A204.1 (cell line): ENCODE measurements around the gene CCDC134.

Source experiments
- FAIRE-seq: peaks from 2 replicates; lab custom pipeline; 2012; peaks lifted over from hg19 to GRCh38; lab: Jason Lieb, UNC

Gene CCDC134

DNA sequence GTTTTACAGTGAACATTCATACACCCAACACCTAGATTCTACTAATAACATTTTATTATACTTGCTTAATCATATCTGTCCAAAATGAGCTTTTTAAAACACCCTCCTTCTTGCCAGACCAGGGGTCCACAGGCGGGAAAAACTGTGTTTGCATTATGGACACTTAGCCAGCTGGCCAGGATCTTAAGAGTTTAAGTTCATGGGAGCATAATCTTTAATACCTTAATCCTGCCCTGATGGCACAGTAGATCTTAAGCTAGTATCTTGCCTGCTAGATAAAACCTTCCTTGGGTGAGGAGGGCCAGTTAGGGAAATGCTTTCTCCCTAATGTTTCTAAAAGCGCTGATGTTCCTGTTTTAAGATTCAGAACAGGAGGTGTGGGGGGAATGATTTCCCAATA, 13.1 kb upstream of the CCDC134 start:
- FAIRE-seq = no peak

DNA sequence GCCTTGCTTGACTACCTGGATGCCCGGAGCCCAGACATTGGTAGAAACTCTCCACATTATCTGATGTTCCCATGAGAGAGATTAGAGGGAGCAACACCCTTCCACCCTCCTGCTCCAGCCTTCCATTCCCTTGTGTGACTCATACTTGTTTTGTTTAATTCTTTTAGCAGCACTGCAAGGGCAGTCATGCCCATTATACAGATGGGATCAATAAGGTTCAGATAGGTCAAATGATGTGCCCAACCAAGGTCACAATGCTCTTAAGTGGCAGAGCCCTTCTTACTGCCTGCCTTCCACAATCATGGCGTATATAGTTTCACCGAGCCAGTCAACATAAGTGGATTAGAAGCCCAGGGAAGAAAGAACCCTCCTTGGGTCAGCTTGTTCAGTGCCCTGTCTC, 6.6 kb upstream of the CCDC134 start:
- no peak for FAIRE-seq

DNA sequence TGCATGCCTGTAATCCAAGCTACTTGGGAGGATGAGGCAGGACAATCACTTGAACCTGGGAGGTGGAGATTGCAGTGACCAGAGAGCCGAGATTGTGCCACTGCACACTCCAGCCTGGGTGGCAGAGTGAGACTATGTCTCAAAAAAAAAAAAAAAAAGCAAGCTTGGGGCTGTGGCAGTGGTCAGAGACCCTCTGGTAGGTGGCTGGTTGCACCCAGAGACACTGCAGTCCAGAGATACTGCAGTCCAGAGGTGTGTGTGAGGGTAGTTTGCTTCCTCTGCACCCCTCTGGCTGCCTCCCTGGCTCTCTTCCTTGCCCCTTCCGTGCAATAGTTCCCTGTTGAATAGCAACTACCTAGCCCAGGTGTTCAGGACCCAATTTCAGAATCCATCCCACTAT, 1.7 kb upstream of the CCDC134 start:
- FAIRE-seq = no peak

DNA sequence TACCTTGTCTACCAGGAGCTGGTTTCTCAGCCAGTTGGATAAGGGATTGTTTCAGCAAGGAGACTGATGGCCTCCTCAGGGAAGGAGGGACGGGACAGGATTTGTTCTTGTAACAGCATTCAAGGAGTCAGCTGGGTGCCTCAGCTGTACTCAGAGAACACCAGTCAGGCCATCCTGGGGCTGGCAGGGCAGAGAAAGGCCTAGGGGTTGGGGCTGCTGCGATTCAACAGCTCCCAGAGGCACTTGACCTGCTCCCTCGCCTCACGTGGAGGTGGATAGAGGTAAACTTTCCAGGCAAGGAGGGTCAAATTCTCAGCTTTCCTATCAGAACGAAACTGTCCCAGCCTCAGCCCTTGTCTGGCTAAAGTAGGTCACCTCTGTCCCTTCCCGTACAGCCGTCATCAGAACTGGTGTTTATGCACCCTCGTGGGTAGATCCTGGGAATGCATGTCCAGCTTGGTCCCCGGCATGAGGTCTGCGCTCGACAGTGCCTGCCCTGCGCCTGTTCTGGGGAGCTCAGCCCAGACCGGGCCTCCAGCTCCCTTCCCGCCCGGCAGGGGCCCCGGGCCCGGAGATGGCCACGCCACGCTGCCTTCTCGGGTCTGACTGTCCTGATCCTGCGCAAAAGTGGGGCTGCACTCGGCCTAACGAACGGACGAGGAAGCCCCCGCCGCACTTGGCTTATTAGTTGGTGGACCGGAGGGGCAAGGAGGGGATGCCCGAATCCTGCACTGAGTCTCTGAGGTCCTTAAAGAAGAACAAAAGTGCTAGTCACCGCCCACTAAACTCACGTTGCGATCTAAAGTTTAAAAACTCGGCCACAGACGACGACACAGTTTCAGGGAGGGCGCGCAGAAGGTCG, 762 bp upstream of the CCDC134 start:
- FAIRE-seq = no peak

DNA sequence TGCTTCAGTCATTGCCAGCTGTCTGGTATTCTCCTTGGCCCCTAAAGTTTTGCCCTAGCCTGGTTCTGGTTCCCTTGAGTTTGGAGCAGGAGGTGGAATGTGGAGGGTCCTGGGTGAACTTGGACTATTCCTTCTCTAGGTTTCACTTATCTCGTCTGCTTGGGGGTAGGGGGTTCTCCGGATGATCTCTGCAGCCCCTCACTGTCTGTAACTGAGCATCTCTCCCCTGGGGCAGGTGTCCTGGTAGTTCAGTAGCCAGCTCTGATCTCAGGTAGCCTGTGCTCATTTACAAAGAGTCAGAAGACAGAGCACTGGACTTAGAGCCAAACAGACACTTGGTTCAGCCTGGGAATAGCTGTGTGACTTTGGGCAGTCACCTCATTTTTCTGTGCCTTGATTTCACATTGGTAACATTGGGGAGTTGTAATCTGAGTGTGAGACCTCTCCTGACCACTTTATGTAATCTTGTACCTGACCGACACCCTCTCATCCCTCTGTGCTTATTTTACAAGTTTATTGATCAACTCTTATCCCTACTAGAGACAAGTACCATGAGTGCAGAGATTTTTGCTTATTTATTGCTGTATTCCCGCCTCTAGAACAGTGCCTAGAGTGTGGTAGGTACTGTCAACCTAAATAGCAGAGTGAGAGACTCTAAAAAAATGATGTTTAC, 804 bp downstream of the CCDC134 start:
- FAIRE-seq = no peak

DNA sequence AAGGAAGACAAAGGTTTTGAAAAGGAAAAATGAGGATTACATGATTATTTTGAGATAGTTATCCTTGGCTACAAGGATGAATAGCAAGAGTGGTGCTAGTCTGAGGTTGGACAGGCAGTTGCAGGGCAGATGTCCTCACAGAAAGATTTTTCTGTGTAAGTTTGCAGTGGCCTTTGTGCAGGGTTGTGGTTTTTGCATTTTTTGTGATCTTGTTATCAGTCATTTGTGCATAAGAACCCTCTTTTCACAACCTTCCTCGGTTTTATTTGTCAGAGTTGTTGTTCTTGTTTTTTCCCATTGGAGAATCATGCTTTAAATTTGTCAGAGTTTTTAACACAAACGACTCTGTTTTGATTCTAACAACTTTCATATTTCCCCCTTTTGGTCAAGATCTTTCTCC, 1.4 kb downstream of the CCDC134 start:
- no peak for FAIRE-seq

DNA sequence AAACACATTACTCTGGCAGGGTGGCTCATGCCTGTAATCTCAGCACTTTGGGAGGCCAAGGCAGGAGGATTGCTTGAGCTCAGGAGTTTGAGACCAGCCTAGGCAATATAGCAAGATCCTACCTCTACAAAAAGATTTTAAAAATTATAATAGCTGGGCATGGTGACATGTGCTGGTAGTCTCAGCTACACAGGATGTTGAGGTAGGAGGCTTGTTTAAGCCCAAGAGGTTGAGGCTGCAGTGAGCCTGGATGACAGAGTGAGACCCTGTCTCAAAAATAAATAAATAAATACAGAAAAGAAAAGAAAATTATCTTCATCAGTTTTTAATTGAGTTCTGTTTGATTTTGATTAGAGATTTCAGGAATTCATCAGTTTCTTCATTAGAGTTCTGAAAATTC, 5.2 kb downstream of the CCDC134 start:
- no peak for FAIRE-seq

DNA sequence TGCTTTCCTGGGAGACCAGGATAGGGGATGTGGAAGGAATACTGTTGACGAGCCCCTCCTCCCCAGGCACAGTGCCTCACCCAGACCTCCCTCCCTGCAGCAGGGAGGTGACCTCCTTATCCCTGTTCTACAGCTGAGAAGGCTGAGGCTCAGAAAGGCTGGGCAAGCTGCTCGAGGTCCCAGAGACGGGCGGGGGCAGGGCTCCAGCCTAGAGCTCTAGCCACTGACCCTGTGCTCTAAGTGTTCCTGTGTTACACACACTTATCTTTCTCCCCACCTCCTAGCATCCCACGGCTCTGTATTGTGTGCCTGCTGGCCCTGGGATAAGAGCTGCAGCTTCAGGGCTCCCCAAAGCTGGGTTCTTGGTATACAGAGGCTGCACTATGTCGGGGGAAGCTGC, 7.9 kb downstream of the CCDC134 start:
- FAIRE-seq = no peak

DNA sequence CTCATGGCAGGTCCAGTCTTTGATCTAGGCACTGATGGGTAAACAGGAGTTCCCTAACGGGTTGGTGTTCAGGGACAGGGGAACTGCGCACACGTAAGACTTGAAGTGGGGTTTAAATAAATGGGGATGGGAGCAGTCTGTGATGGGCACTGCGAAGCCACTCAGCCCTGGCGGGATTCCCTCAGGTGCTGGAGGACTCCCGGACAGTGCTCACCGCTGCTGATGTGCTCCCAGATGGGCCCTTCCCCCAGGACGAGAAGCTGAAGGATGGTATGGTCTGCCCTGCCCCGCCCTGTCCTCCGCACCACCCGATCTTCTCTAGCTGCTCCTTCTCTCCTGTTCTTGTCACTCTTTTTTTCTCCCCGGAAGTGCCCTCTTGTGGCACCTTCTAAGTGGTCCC, 9.5 kb downstream of the CCDC134 start:
- FAIRE-seq = no peak

DNA sequence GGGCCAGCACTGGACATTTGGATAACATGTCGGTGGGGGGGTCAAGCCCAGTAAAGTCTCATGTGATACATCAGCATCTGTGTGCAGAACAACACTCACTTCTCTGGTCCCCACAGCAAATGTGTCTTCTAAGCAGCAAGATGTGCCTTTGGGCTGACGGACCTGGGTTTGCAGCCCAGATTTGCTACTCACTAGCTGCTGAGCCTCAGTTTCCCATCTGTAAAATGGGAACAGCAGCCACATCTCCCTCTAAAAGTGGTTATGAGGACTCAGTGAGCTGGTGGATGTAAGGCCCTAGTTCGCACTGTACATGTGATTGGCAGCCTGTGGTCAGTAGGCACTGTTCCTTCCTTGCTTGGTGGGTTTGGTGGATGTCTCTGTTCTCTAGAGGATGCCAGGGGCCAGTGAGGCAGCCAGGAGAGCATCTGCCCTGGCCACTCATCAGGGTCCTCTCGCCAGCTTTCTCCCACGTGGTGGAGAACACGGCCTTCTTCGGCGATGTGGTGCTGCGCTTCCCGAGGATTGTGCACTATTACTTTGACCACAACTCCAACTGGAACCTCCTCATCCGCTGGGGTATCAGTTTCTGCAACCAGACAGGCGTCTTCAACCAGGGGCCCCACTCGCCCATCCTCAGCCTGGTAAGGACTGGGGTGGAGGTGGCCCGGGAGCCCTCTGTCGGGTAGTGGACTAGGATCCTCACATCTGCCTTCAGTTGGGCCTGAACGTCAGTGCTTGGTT, 12.5 kb downstream of the CCDC134 start:
- FAIRE-seq = no peak

DNA sequence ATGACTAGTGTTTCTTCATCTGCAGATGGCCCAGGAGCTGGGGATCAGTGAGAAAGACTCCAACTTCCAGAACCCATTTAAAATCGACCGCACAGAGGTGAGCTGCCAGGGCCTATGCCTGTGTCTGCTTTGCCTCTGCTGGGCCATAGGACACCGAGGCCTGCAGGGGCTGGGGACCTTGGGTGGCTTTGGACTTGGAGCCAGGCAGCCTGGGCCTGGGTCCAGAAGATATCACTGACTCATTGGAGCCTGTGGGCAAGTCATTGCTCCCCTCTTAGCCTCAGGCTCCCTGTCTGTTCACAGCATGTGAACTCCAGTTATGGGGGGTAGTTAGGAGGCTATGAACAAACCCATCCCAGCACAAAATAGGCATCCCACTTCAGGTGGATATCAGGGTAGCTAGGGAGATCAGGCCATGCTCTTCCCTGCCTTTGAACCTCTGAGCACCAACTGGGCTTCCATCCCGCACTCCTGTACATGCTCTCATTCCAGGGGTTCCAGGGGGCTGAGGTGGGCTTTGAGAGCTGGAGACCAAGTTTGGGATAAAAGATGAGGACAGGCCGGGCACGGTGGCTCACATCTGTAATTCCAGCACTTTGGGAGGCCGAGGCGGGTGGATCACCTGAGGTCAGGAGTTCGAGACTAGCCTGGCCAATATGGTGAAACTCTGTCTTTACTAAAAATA, 13.4 kb downstream of the CCDC134 start:
- no peak for FAIRE-seq

DNA sequence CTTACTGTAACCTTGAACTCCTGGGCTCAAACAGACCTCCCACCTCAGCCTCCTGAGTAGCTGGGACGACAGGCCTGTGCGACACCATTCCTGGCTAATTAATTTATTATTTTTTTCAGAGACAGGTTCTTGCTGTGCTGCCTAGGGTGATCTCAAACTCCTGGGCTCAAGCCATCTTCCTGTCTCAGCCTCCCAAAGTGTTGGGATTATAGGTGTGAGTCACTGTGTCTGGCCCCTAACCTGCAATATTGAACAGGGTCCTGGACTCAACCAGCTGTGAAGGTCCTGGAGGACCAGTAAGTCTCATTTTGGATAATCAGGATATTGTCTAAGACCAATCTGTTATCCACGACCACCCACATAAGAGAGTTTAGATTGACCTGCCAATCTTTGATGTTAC, 15.2 kb downstream of the CCDC134 start:
- no peak for FAIRE-seq

DNA sequence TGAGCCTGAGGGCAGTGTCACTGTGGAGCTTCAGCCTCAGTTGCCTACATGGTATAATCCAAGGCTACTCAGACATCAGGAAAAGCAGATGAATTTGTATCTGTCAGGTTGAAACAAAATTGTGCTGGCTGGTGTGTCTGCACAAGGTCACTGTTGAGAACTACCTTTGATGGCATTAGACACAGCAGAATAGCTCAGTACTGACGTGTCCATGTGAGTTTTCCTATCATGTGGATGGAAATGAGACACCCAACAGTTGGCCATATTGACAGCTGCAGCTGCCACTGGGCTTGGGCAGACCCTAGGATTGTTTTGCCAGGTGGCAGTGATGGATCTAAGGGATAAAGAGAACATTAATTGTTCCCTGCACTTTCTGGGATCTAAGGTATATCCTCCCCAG, 15.8 kb downstream of the CCDC134 start:
- no peak for FAIRE-seq

DNA sequence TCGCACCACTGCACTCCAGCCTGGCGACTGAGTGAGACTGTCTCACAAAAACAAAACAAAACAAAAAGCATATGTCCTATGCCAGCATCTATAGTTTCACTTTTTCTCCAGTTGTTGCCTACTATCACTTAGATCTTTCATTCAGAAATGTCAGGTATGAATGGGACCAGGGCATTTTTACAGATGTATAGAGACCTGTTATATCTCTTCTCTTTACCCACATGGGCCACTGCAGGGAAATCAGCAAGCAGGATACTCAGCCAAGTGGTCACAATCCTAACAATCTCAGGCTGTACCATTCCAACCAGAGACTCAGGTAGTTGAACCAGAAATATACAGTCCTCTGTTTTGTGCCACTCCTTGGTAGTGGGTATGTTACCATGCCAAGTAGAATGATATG, 16.4 kb downstream of the CCDC134 start:
- FAIRE-seq = no peak

DNA sequence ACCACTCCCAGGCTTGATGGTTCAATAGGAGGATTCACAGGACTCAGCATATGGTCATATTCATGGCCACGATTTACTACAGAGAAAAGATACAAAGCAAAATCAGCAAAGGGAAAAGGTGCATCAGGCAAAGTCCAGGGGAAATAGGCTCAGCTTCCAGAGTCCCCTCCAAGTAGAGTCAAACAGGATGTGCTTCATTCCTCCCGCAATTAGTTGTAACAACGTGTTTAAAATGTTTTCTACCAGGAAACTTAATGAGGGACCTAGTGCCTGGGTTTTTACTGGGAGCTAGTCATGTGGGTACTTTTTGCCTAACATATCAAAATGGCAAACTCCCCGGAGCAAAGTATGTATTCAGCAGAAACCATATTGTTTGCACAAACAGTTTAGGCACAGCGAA, 17.5 kb downstream of the CCDC134 start:
- FAIRE-seq = no peak

DNA sequence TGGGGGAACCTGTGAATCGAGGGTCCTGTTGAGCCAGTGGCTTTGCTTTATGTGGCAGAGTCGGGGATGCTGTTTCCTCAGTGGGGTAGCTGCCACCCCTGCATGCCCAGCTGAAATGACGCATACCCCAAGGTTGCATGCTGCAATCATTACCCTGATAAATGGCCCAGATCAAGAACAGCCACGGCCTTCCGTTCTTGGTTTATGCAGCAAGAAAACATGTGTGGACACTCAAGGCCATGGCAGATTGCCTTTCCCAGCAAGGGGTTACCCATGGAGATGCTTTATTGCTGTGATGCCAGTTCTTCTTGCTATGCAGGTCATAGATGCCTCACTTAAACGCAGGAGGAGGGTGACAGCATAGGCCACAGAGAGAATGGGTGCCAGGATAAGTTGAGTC, 18.1 kb downstream of the CCDC134 start:
- FAIRE-seq = no peak

DNA sequence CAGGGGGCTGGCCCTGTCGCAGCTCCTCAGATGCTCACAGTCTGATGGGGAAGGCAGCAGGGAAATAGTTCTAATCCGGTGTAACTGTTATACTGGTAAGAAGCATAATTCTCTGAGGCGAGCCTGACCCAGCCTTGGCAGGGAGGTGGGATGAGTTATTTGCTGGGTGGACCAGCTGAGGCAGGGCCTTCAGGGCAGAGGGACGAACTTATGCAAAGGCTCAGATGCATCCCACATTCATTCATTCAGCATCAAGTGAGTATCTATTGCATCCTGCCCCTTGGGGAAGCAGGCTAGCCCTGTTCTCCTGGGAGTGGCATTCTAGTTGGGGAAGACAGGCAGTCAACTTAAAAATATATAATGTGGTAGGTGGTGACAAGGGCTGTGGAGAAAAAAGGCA, 18.8 kb downstream of the CCDC134 start:
- FAIRE-seq = no peak

DNA sequence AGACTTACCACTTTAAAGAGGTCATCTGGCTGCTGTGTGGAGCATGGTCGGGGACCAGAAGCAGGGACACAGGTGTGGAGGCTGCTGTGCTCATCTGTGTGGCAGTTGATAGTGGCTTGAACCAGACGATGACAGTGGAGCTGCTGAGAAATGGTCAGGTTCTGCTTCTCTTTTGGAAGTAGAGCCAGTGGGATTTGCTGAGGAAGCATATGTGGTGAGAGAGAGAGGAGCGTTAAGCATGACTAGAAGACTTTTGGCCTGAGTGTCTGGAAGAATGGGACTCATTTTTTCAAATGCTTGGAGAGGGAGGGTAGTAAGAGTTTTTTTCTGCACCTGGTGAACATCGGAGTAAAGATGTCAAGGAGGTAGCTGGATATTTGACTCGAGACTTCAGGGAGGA, 20.0 kb downstream of the CCDC134 start:
- FAIRE-seq = no peak

DNA sequence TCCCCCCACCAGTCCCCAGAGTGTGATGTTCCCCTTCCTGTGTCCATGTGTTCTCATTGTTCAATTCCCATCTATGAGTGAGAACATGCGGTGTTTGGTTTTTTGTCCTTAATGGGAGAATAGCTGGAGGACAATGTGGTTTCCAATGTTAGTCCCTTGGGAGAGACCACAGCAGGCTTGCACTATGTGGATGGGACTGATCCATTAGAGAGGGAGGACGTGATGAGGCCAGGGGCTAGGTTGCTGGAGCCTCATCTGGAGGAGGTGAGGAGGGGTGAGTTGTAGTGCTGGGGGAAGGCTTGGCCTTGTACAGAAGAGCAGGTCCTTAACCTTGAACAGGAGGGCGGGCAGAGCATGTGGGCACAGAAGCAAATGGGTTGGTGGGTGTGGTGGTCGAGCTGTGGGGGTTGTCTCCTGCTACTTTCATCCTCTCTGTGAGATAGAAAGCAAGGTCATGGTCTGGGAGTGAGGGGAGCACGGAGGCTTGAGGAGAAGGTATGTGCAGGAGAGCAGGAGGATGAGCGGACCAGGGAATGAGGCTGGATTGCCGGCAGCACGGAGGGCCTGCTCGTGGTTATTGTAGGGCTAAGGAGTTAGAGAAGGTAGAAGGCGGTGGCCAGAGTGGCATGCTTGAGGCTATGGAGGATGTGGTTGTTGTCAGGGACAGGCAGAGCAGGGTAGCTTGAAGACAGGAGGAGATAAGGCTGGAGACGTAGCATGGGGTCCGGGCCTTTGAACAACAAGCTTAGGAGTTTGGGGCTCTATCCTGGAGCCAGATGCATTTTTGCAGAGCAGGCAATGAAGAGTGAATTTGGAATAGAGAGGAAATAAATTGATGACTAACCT, 21.2 kb downstream of the CCDC134 start:
- FAIRE-seq = no peak

DNA sequence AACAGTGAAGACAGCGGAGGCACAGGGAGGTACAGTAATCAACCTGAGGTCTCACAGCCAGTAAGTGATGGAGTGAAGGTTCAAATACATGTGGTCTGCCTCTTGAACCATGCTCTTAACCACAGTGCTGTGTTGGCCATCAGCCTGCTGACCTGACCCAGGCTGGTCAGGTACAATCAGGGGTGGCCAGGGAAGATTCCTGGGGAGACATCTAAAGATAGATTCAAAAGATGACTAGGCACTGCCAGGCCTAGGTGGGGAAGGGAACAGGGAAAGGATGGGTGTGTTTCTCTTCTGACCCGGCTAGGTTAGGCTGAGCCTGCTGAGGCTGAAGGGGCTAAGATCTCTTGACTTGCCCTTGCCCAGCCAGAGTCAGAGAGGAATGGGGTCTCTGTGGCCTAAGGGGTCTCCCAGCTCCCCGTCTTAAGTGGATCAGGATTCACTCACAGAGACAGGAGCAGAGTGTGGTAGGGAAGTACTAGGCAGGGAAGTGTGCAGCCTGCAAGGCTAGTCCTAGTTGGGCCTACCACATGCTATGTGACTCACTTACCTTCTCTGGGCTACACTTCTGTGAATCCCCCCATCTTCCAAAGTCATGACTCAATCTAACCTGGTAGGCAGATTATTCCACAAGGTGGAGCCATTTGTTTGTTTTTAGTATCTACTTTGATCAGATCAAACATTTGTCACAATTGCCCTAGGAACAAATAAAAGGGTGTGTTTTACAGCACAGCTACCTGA, 22.0 kb downstream of the CCDC134 start:
- no peak for FAIRE-seq

DNA sequence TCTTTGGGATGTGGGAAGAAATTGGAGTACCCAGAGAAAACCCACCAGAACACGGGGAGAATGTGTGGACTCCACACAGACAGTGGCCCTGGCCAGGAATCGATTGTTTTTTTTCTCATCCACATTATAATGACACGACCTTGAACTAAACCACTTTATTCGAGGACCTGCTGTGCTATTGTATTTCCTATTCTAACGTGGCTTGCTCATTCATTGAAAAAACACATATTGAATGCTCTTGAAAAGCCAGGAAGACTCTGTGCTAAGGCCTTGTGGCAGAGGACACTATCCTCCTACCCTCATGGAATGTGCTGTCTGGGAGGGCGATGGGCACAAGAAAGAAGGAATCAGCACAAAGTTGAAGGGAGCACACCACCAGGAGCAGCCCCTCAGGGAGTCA, 23.3 kb downstream of the CCDC134 start:
- no peak for FAIRE-seq
